K562 (cell line): Measurements from ENCODE around the gene TXNRD2. TPM values are rescaled to one million over a fixed set of nuclear protein-coding genes. Genes with fewer than 3 reads are reported as not detected.

Source experiments
- EGR1 ChIP-seq: fragments of 450-650 bp; conservative IDR thresholded peaks from 2 replicates; pipeline ENCODE4 v1.6.1; 2017; ENCODE audit warnings: mild to moderate bottlenecking
- NR2F6 ChIP-seq: fragments of 450-650 bp; formaldehyde crosslinking; IDR thresholded peaks from 2 replicates; pipeline ENCODE4 v1.4.0; 2020; ENCODE audit warnings: mild to moderate bottlenecking
- SIN3A ChIP-seq, 2 experiments: fragments of 150-350 bp in 1 of 2; IDR thresholded peaks; 2 replicates each; pipeline ENCODE4 v1.6.1; 2011 to 2016; ENCODE audit warnings: borderline replicate concordance in 2 of 2, low read depth in 2 of 2, low read length in 2 of 2, mild to moderate bottlenecking in 2 of 2, moderate library complexity in 2 of 2; ENCODE audit not compliant: control insufficient read depth in 1 of 2
- ZNF175 ChIP-seq: fragments of 200-800 bp; sonication (Bioruptor generic); IDR thresholded peaks from 2 replicates; pipeline ENCODE4 v1.6.1; 2016; ENCODE audit warnings: low read depth, mild to moderate bottlenecking, missing genetic modification characterization, missing compliant biosample characterization
- ZNF431 ChIP-seq: sonication (generic); formaldehyde crosslinking; IDR thresholded peaks from 2 replicates; pipeline ENCODE4 v1.8.0; 2022; ENCODE audit warnings: mild to moderate bottlenecking, missing genetic modification reagents
- polyA plus RNA-seq, 8 experiments: library from polyadenylated mRNA; depleted of rRNA in 4 of 8; stranded (reverse) in 5 of 8; unstranded in 3 of 8; fragments of >200 nt; fragmentation: Nextera tagmentation in 2 of 8; fragmentation: Illumina TruSeq in 1 of 8; extraction: Ambion mirVana in 2 of 8; extraction: Trizol in 1 of 8; gene quantifications; 2 replicates each; pipeline versions ENCODE4 v1.2.1 to v1.2.3, GENCODE V29; 2011 to 2014; ENCODE audit warnings: inconsistent platforms in 1 of 8, missing spikeins in 1 of 8
- total RNA-seq, 7 experiments: library from RNA; depleted of rRNA in 6 of 7; stranded (reverse); fragments of >200 nt in 6 of 7; fragmentation: Illumina TruSeq in 2 of 7; extraction: Trizol in 2 of 7; gene quantifications; 2 replicates each; pipeline versions ENCODE4 v1.2.1 to v1.2.3, GENCODE V29; 2011 to 2021; ENCODE audit warnings: low replicate concordance in 1 of 7
- TF ChIP-seq, protein P1 (sequence below), 2 experiments: fragments of 450-650 bp; formaldehyde crosslinking in 1 of 2; IDR thresholded peaks; 2 replicates each; pipeline versions ENCODE4 v1.4.0 to v1.6.1; 2014 to 2020; ENCODE audit warnings: mild to moderate bottlenecking in 2 of 2, borderline replicate concordance in 1 of 2, low read depth in 1 of 2
- TF ChIP-seq, protein P2 (sequence below): fragments of 450-650 bp; IDR thresholded peaks from 2 replicates; pipeline ENCODE4 v1.6.1; 2016
- TF ChIP-seq, protein P3 (sequence below): sonication (generic); formaldehyde crosslinking; IDR thresholded peaks from 2 replicates; pipeline ENCODE4 v1.8.0; 2023; ENCODE audit warnings: mild to moderate bottlenecking, missing genetic modification reagents
- TF ChIP-seq, protein P4 (sequence below): sonication (generic); formaldehyde crosslinking; IDR thresholded peaks from 2 replicates; pipeline ENCODE4 v1.9.0; 2022; ENCODE audit warnings: mild to moderate bottlenecking, missing genetic modification reagents
- TF ChIP-seq, protein P5 (sequence below): fragments of 250-450 bp; sonication (Bioruptor Pico); IDR thresholded peaks from 2 replicates; pipeline ENCODE4 v1.4.0; 2020
- TF ChIP-seq, protein P6 (sequence below), 2 experiments: fragments of 250-450 bp in 1 of 2; fragments of 450-650 bp in 1 of 2; sonication (Bioruptor Pico) in 1 of 2; IDR thresholded peaks; 2 replicates each; pipeline versions ENCODE4 v1.6.1 to v1.8.0; 2016 to 2021; ENCODE audit warnings: mild to moderate bottlenecking in 2 of 2, moderate library complexity in 2 of 2, missing compliant biosample characterization in 1 of 2, missing genetic modification characterization in 1 of 2

Gene TXNRD2
- total and polyA plus RNA-seq, 9 of the 15 experiments (the other 6 are each of a cell fraction or from before 2014, with no cell fraction given) = 3.3 to 80.2 (median 49.4) TPM

DNA sequence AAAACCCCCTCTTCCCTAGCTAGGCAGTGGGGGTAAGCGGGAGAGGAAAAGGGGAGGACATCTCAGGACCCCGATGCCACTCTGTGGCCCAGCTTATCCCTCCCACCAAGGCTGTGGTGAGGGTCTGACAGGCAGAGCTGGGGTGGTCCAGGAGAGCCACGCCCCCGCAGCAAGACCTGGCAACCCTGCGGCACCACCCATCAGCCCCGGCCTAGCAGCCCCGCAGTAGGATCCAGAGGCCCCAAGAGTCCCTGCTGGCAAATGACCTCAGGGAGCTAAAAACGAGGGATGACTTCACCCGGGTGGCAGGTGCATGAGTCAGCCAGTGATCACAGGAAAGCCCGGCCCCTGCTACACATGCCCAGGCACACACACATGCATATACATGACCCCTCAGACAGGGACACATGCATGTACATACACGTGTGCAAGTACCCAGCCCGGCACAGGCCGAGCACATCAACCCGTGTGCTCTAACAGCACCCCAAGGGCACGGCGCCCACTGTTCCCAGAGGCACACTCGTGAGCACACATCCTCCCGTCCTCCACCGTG is 42.7 kb upstream of the TXNRD2 start (continued):
- TF ChIP-seq SIN3A (IDR thresholded peaks at IDR 0.05; ENCODE audit: borderline replicate concordance in 2 of 2, control insufficient read depth in 1 of 2, low read depth in 2 of 2, low read length in 2 of 2) (0 out of 4 replicates have a peak, but pooled peaks of 1 of the 2 experiments have one; percentile 26), ZNF431 (CRISPR knock-in tag) (no peak), NR2F6 (CRISPR knock-in tag) (no peak), ZNF175 (CRISPR knock-in tag) (no peak), EGR1 (peak; percentile 58)
- TF ChIP-seq, protein P1, sequence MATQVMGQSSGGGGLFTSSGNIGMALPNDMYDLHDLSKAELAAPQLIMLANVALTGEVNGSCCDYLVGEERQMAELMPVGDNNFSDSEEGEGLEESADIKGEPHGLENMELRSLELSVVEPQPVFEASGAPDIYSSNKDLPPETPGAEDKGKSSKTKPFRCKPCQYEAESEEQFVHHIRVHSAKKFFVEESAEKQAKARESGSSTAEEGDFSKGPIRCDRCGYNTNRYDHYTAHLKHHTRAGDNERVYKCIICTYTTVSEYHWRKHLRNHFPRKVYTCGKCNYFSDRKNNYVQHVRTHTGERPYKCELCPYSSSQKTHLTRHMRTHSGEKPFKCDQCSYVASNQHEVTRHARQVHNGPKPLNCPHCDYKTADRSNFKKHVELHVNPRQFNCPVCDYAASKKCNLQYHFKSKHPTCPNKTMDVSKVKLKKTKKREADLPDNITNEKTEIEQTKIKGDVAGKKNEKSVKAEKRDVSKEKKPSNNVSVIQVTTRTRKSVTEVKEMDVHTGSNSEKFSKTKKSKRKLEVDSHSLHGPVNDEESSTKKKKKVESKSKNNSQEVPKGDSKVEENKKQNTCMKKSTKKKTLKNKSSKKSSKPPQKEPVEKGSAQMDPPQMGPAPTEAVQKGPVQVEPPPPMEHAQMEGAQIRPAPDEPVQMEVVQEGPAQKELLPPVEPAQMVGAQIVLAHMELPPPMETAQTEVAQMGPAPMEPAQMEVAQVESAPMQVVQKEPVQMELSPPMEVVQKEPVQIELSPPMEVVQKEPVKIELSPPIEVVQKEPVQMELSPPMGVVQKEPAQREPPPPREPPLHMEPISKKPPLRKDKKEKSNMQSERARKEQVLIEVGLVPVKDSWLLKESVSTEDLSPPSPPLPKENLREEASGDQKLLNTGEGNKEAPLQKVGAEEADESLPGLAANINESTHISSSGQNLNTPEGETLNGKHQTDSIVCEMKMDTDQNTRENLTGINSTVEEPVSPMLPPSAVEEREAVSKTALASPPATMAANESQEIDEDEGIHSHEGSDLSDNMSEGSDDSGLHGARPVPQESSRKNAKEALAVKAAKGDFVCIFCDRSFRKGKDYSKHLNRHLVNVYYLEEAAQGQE (IDR thresholded peaks at IDR 0.05; ENCODE audit: borderline replicate concordance) = no peak
- TF ChIP-seq, protein P1 (CRISPR knock-in tag; IDR thresholded peaks at IDR 0.05; ENCODE audit: low read depth) = peak; percentile 46; the same call in 1 of the 2 replicates
- TF ChIP-seq, protein P2, sequence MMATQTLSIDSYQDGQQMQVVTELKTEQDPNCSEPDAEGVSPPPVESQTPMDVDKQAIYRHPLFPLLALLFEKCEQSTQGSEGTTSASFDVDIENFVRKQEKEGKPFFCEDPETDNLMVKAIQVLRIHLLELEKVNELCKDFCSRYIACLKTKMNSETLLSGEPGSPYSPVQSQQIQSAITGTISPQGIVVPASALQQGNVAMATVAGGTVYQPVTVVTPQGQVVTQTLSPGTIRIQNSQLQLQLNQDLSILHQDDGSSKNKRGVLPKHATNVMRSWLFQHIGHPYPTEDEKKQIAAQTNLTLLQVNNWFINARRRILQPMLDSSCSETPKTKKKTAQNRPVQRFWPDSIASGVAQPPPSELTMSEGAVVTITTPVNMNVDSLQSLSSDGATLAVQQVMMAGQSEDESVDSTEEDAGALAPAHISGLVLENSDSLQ = no peak
- TF ChIP-seq, protein P3, sequence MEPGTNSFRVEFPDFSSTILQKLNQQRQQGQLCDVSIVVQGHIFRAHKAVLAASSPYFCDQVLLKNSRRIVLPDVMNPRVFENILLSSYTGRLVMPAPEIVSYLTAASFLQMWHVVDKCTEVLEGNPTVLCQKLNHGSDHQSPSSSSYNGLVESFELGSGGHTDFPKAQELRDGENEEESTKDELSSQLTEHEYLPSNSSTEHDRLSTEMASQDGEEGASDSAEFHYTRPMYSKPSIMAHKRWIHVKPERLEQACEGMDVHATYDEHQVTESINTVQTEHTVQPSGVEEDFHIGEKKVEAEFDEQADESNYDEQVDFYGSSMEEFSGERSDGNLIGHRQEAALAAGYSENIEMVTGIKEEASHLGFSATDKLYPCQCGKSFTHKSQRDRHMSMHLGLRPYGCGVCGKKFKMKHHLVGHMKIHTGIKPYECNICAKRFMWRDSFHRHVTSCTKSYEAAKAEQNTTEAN (CRISPR knock-in tag) = no peak
- TF ChIP-seq, protein P4, sequence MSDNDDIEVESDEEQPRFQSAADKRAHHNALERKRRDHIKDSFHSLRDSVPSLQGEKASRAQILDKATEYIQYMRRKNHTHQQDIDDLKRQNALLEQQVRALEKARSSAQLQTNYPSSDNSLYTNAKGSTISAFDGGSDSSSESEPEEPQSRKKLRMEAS (CRISPR knock-in tag) = no peak
- TF ChIP-seq, protein P5, sequence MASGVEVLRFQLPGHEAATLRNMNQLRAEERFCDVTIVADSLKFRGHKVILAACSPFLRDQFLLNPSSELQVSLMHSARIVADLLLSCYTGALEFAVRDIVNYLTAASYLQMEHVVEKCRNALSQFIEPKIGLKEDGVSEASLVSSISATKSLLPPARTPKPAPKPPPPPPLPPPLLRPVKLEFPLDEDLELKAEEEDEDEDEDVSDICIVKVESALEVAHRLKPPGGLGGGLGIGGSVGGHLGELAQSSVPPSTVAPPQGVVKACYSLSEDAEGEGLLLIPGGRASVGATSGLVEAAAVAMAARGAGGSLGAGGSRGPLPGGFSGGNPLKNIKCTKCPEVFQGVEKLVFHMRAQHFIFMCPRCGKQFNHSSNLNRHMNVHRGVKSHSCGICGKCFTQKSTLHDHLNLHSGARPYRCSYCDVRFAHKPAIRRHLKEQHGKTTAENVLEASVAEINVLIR (CRISPR knock-in tag) = no peak
- TF ChIP-seq, protein P6, sequence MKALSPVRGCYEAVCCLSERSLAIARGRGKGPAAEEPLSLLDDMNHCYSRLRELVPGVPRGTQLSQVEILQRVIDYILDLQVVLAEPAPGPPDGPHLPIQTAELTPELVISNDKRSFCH (CRISPR knock-in tag; IDR thresholded peaks at IDR 0.05) = no peak
- TF ChIP-seq, protein P6 (tag; IDR thresholded peaks at IDR 0.05) = no peak
